Stimulated activated naive CD8-positive, alpha-beta T cell treated with anti-CD3 and anti-CD28 coated beads, Interleukin-15, Interleukin-2, amounts not matched to agents 100 ng/mL and 50 ng/mL, for 24 hours (primary cell): Measurements from ENCODE around the gene DDX20.
A peak's percentile ranks its signal among the peaks of the same experiment; 100 is the strongest.

Source experiments
- H3K27ac Mint-ChIP-seq: one replicate; pipeline ENCODE4 v1.8.0; 2021; ENCODE audit warnings: mild to moderate bottlenecking, mixed read lengths
- H3K27me3 Mint-ChIP-seq: one replicate; pipeline ENCODE4 v1.8.0; 2021; ENCODE audit warnings: mixed read lengths
- H3K36me3 Mint-ChIP-seq: one replicate; pipeline ENCODE4 v1.8.0; 2021; ENCODE audit warnings: low read depth, mixed read lengths
- H3K4me1 Mint-ChIP-seq: one replicate; pipeline ENCODE4 v1.8.0; 2021; ENCODE audit warnings: low read depth, mixed read lengths
- H3K4me3 Mint-ChIP-seq: one replicate; pipeline ENCODE4 v1.8.0; 2021; ENCODE audit warnings: mild to moderate bottlenecking, mixed read lengths
- H3K9me3 Mint-ChIP-seq: one replicate; pipeline ENCODE4 v1.8.0; 2021; ENCODE audit warnings: mixed read lengths

Gene DDX20

GRCh38 chr1:111755331-111756123 is at the start of gene DDX20:
Gene DDX20, plus strand, starts transcription at chr1:111755901. Its CDS starts 24 bp downstream, at chr1:111755925.
- Mint-ChIP-seq H3K27ac (peak within 1 kb of the TSS; percentile 97), H3K36me3 (peaks cover 24% of the 10 kb centered on the region), H3K4me1 (peaks cover 43% of the 10 kb centered on the region), H3K27me3 (no peaks in the 10 kb centered on the region), H3K9me3 (no peaks in the 10 kb centered on the region), H3K4me3 (peak within 1 kb of the TSS; percentile 90)

GRCh38 chr1:111706921-111707320 is 48.8 kb upstream of the DDX20 start:
- H3K27ac Mint-ChIP-seq, result no peak overlapping the region
- H3K36me3 Mint-ChIP-seq, result peaks cover 76% of the 10 kb centered on the region
- H3K9me3 Mint-ChIP-seq, result no peaks in the 10 kb centered on the region
- H3K4me3 Mint-ChIP-seq, result no peak overlapping the region
- no peaks in the 10 kb centered on the region for H3K27me3 Mint-ChIP-seq
- peaks cover 31% of the 10 kb centered on the region for H3K4me1 Mint-ChIP-seq

GRCh38 chr1:111707906-111708305 is 47.8 kb upstream of the DDX20 start:
- H3K36me3 Mint-ChIP-seq, result peaks cover 69% of the 10 kb centered on the region
- H3K4me3 Mint-ChIP-seq, result no peak overlapping the region
- H3K9me3 Mint-ChIP-seq, result no peaks in the 10 kb centered on the region
- H3K27me3 Mint-ChIP-seq, result no peaks in the 10 kb centered on the region
- peak overlapping the region; percentile 50 for H3K27ac Mint-ChIP-seq
- H3K4me1 Mint-ChIP-seq, result peaks cover 29% of the 10 kb centered on the region

- H3K9me3 Mint-ChIP-seq, result no peaks in the 10 kb centered on the region
- H3K4me1 Mint-ChIP-seq, result peaks cover 26% of the 10 kb centered on the region
- peaks cover 58% of the 10 kb centered on the region for H3K36me3 Mint-ChIP-seq
- no peaks in the 10 kb centered on the region for H3K27me3 Mint-ChIP-seq
- peak overlapping the region; percentile 74 for H3K27ac Mint-ChIP-seq
- no peak overlapping the region for H3K4me3 Mint-ChIP-seq
These were observed 45.7 kb upstream of the DDX20 start for GRCh38 chr1:111709986-111710385.

GRCh38 chr1:111716333-111716732 is 39.4 kb upstream of the DDX20 start:
- no peaks in the 10 kb centered on the region for H3K27me3 Mint-ChIP-seq
- H3K9me3 Mint-ChIP-seq, result no peaks in the 10 kb centered on the region
- no peak overlapping the region for H3K4me3 Mint-ChIP-seq
- no peak overlapping the region for H3K27ac Mint-ChIP-seq
- peaks cover 4% of the 10 kb centered on the region for H3K4me1 Mint-ChIP-seq
- H3K36me3 Mint-ChIP-seq, result peaks cover 24% of the 10 kb centered on the region

- no peak overlapping the region for H3K27ac Mint-ChIP-seq
- H3K4me1 Mint-ChIP-seq, result peaks cover 4% of the 10 kb centered on the region
- no peaks in the 10 kb centered on the region for H3K9me3 Mint-ChIP-seq
- no peak overlapping the region for H3K4me3 Mint-ChIP-seq
- peaks cover 17% of the 10 kb centered on the region for H3K36me3 Mint-ChIP-seq
- H3K27me3 Mint-ChIP-seq, result no peaks in the 10 kb centered on the region
These were observed 38.3 kb upstream of the DDX20 start for GRCh38 chr1:111717450-111717849.

GRCh38 chr1:111719135-111719534 is 36.6 kb upstream of the DDX20 start:
- H3K4me3 Mint-ChIP-seq, result no peak overlapping the region
- peaks cover 15% of the 10 kb centered on the region for H3K36me3 Mint-ChIP-seq
- H3K4me1 Mint-ChIP-seq, result peaks cover 4% of the 10 kb centered on the region
- no peaks in the 10 kb centered on the region for H3K27me3 Mint-ChIP-seq
- H3K9me3 Mint-ChIP-seq, result no peaks in the 10 kb centered on the region
- no peak overlapping the region for H3K27ac Mint-ChIP-seq

- Mint-ChIP-seq H3K27me3 (no peaks in the 10 kb centered on the region), H3K36me3 (peaks cover 15% of the 10 kb centered on the region), H3K4me3 (no peak overlapping the region), H3K27ac (no peak overlapping the region), H3K4me1 (peaks cover 4% of the 10 kb centered on the region), H3K9me3 (no peaks in the 10 kb centered on the region)
These were observed 36.0 kb upstream of the DDX20 start for GRCh38 chr1:111719674-111720132.

GRCh38 chr1:111720274-111720976 is 35.3 kb upstream of the DDX20 start:
- no peak overlapping the region for H3K27ac Mint-ChIP-seq
- no peaks in the 10 kb centered on the region for H3K9me3 Mint-ChIP-seq
- H3K4me1 Mint-ChIP-seq, result peaks cover 4% of the 10 kb centered on the region
- H3K27me3 Mint-ChIP-seq, result no peaks in the 10 kb centered on the region
- H3K4me3 Mint-ChIP-seq, result no peak overlapping the region
- peaks cover 12% of the 10 kb centered on the region for H3K36me3 Mint-ChIP-seq

GRCh38 chr1:111720977-111721786 is 34.5 kb upstream of the DDX20 start:
- Mint-ChIP-seq H3K27me3 (no peaks in the 10 kb centered on the region), H3K36me3 (peaks cover 11% of the 10 kb centered on the region), H3K4me3 (no peak overlapping the region), H3K4me1 (peaks cover 4% of the 10 kb centered on the region), H3K9me3 (no peaks in the 10 kb centered on the region), H3K27ac (no peak overlapping the region)

GRCh38 chr1:111723091-111723806 is 32.5 kb upstream of the DDX20 start:
- Mint-ChIP-seq H3K4me3 (no peak overlapping the region), H3K4me1 (peaks cover 4% of the 10 kb centered on the region), H3K27me3 (no peaks in the 10 kb centered on the region), H3K36me3 (no peaks in the 10 kb centered on the region), H3K9me3 (no peaks in the 10 kb centered on the region), H3K27ac (no peak overlapping the region)

- H3K27ac Mint-ChIP-seq, result no peak overlapping the region
- H3K27me3 Mint-ChIP-seq, result no peaks in the 10 kb centered on the region
- H3K9me3 Mint-ChIP-seq, result no peaks in the 10 kb centered on the region
- peaks cover 4% of the 10 kb centered on the region for H3K4me1 Mint-ChIP-seq
- H3K4me3 Mint-ChIP-seq, result no peak overlapping the region
- H3K36me3 Mint-ChIP-seq, result no peaks in the 10 kb centered on the region
These were observed 31.8 kb upstream of the DDX20 start for GRCh38 chr1:111723871-111724270.

GRCh38 chr1:111725192-111725591 is 30.5 kb upstream of the DDX20 start:
- no peak overlapping the region for H3K27ac Mint-ChIP-seq
- H3K27me3 Mint-ChIP-seq, result no peaks in the 10 kb centered on the region
- peaks cover 4% of the 10 kb centered on the region for H3K4me1 Mint-ChIP-seq
- H3K36me3 Mint-ChIP-seq, result no peaks in the 10 kb centered on the region
- no peaks in the 10 kb centered on the region for H3K9me3 Mint-ChIP-seq
- no peak overlapping the region for H3K4me3 Mint-ChIP-seq

GRCh38 chr1:111727056-111727455 is 28.6 kb upstream of the DDX20 start:
- Mint-ChIP-seq H3K4me3 (no peak overlapping the region), H3K36me3 (no peaks in the 10 kb centered on the region), H3K9me3 (no peaks in the 10 kb centered on the region), H3K27ac (no peak overlapping the region), H3K27me3 (no peaks in the 10 kb centered on the region), H3K4me1 (peaks cover 4% of the 10 kb centered on the region)
